ENCODE data around the gene SPAM1.

DNA sequence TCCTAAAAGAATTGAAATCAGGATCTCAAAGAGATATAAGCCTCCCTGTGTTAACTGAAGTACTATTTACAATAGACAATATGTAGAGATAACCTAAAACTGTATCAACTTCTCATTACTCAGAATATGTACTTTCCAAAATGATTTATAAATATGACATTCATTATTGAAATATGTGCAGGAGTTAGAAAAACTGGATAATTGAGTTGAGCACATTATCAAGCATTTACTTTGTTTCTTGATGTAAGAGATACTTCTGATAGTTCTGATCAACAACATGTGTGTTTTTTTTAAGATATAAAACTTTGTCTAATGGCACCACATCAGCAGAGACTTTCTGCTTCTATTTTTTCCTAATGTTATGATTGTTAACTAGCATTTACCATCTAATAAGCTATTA lies 41.9 kb upstream of the SPAM1 start:
- TF ChIP-seq, protein P1, sequence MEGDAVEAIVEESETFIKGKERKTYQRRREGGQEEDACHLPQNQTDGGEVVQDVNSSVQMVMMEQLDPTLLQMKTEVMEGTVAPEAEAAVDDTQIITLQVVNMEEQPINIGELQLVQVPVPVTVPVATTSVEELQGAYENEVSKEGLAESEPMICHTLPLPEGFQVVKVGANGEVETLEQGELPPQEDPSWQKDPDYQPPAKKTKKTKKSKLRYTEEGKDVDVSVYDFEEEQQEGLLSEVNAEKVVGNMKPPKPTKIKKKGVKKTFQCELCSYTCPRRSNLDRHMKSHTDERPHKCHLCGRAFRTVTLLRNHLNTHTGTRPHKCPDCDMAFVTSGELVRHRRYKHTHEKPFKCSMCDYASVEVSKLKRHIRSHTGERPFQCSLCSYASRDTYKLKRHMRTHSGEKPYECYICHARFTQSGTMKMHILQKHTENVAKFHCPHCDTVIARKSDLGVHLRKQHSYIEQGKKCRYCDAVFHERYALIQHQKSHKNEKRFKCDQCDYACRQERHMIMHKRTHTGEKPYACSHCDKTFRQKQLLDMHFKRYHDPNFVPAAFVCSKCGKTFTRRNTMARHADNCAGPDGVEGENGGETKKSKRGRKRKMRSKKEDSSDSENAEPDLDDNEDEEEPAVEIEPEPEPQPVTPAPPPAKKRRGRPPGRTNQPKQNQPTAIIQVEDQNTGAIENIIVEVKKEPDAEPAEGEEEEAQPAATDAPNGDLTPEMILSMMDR (IDR thresholded peaks at IDR 0.05): no peak
- TF ChIP-seq EZH2phosphoT487 (IDR thresholded peaks at IDR 0.05) (no peak), EZH2 (IDR thresholded peaks at IDR 0.05) (no peak)
